BLaER1 (cell line): ENCODE results near the gene BICD1.
A peak's percentile ranks its signal among the peaks of the same experiment; 100 is the strongest.

Experiments
- H3K27ac ChIP-seq: shearing (Covaris generic); formaldehyde crosslinking; 2 replicates; pipeline ENCODE4 v1.8.1; 2022
- H3K27me3 ChIP-seq: shearing (Covaris generic); formaldehyde crosslinking; 2 replicates; pipeline ENCODE4 v1.8.1; 2022
- H3K36me3 ChIP-seq: shearing (Covaris generic); formaldehyde crosslinking; 2 replicates; pipeline ENCODE4 v1.8.1; 2022
- H3K4me1 ChIP-seq: shearing (Covaris generic); formaldehyde crosslinking; 2 replicates; pipeline ENCODE4 v1.8.1; 2022
- H3K4me2 ChIP-seq: shearing (Covaris generic); formaldehyde crosslinking; 2 replicates; pipeline ENCODE4 v1.8.1; 2022
- H3K4me3 ChIP-seq: shearing (Covaris generic); formaldehyde crosslinking; 2 replicates; pipeline ENCODE4 v1.8.1; 2022
- H3K9ac ChIP-seq: shearing (Covaris generic); formaldehyde crosslinking; 2 replicates; pipeline ENCODE4 v1.8.1; 2022
- H3K9me3 ChIP-seq: shearing (Covaris generic); formaldehyde crosslinking; 2 replicates; pipeline ENCODE4 v1.8.1; 2022
- H4K20me1 ChIP-seq: shearing (Covaris generic); formaldehyde crosslinking; 2 replicates; pipeline ENCODE4 v1.8.1; 2022
- Cebpa-rat ChIP-seq: shearing (Covaris generic); IDR thresholded peaks from 2 replicates; pipeline ENCODE4 v1.8.1; 2022

Gene BICD1

DNA sequence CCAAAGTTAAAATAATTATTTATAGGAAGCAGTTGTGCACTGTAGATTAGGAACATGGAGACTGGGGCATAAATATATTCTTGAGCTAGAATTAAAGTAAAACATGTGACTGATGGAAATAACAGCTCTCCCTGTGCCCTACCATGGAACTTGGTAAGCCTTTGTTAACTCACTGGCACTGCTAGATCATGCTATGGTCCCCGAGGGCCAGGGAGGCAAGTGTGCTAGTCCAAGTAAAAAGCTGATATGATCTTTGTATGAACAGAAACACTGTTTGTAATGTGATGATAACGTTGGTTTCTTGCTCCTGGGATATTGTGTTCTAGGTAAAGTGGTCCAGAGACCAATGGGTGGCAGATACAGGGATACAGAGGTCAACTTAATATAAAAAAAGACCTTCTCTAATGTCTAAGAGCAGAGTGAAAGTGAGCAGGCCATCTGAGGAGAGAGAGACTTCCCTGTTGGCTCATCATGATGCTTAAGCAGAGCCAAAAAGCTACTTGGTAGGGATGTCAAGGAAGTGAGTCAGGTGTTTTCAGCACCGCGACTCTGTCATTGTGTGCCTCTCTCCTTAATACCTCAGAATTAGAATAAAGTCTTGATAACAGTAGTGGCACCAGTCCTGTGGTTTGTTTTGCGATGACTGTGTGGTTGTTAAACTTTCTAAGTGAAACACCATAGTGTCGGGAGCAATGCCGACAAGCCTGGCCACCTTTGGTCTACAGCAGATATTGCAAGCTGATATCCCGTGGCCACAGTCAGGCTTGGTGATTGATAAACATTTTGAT lies 27.6 kb downstream of the BICD1 start:
- H3K4me3 ChIP-seq = no peak overlapping the region
- no peaks in the 10 kb centered on the region for H3K9me3 ChIP-seq
- H3K4me2 ChIP-seq = no peak overlapping the region
- no peak overlapping the region for H3K27ac ChIP-seq
- H4K20me1 ChIP-seq = no peaks in the 10 kb centered on the region
- TF ChIP-seq Cebpa-rat = no peak
- no peaks in the 10 kb centered on the region for H3K36me3 ChIP-seq
- H3K27me3 ChIP-seq = no peaks in the 10 kb centered on the region
- peaks cover 17% of the 10 kb centered on the region for H3K4me1 ChIP-seq
- no peak overlapping the region for H3K9ac ChIP-seq

DNA sequence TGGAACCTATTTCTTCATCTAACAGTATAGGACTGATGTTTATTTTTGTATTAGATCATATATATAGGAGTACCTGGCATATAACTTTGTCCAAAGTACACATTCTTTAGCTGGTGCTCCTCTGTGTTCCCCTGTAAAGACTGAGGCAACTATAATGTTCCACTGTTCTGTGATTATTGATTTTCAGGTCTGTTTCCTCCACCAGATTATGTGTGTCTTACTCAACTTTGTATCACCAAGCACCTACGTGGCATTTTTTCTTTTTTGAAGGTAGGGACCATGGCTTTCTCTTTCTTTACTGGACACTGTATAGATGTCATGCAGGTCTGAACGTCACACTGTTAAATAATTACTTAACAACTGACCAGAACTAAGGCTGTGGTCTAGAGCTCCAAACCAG lies 29.3 kb downstream of the BICD1 start:
- Histone ChIP-seq H3K27ac (no peak overlapping the region), H4K20me1 (no peaks in the 10 kb centered on the region), H3K9ac (no peak overlapping the region), H3K4me1 (peaks cover 25% of the 10 kb centered on the region), H3K4me2 (no peak overlapping the region), H3K9me3 (no peaks in the 10 kb centered on the region), H3K36me3 (no peaks in the 10 kb centered on the region), H3K4me3 (no peak overlapping the region), H3K27me3 (no peaks in the 10 kb centered on the region)
- no peak for TF ChIP-seq Cebpa-rat

DNA sequence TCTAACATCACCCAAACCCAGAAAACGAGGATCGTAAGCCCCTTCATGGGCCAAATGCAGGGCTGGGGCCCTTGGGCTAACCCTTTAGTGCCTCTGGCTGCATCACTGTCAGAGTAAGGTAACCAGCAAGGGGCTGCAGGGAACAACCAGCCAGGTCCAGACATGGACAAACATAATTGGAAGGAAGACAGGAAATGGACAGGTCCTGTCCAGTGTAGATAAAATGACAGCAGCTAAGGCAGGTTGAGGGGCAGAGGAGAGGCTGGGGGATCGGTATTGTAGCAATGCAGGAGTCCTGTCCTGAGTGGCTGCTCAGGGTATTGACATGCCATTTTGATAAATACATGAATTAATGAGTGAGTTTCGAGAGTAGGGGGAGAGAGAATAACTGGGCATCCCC lies 29.8 kb downstream of the BICD1 start:
- no peak overlapping the region for H3K4me3 ChIP-seq
- no peaks in the 10 kb centered on the region for H4K20me1 ChIP-seq
- H3K9me3 ChIP-seq = no peaks in the 10 kb centered on the region
- peaks cover 25% of the 10 kb centered on the region for H3K4me1 ChIP-seq
- H3K36me3 ChIP-seq = no peaks in the 10 kb centered on the region
- no peak overlapping the region for H3K4me2 ChIP-seq
- H3K27ac ChIP-seq = no peak overlapping the region
- H3K9ac ChIP-seq = no peak overlapping the region
- H3K27me3 ChIP-seq = no peaks in the 10 kb centered on the region
- no peak for TF ChIP-seq Cebpa-rat

DNA sequence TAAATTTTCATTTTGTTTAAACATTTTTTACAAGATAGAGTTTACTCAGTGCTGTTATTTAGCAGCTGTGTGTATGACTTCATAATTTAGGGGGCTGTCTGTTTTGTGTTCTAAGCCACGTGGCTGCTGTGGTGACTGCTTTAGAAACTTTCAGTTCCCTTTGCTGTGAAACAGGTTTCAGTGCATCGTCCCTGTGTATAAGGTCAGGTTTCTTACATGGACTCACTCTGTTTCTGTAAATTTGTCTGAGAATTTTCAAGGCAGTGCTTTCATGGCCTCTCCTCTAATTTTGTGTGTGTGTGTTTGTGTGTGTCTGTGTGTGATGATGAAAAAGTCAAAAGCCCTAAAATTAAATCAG lies 32.4 kb downstream of the BICD1 start:
- TF ChIP-seq Cebpa-rat = no peak
- Histone ChIP-seq H3K27me3 (no peaks in the 10 kb centered on the region), H3K4me1 (peaks cover 23% of the 10 kb centered on the region), H3K27ac (peak overlapping the region; percentile 77), H3K36me3 (no peaks in the 10 kb centered on the region), H3K9me3 (no peaks in the 10 kb centered on the region), H3K4me3 (peak overlapping the region; percentile 65), H3K4me2 (peak overlapping the region; percentile 78), H3K9ac (peak overlapping the region; percentile 78), H4K20me1 (no peaks in the 10 kb centered on the region)

DNA sequence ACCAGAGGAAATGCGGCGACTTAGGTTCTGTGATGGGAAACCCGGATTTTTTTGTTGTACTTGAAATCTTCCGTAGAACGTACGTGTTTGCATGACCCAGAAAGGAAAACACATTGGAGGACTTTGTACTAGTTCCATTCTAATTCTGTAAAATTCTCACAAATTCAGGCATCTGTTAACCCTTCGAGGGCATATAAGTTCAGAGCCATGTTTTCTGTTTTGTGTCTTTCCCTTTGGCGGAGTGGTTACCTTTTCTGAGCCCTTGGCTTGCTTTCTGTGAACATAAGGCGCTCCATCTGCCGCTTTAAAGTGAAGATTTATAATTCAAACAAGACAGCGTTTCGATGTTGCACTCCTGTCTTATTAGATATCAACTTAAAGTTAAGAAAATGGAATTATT lies 34.2 kb downstream of the BICD1 start:
- peaks cover 17% of the 10 kb centered on the region for H3K4me1 ChIP-seq
- H3K9me3 ChIP-seq = no peaks in the 10 kb centered on the region
- no peaks in the 10 kb centered on the region for H4K20me1 ChIP-seq
- no peak for TF ChIP-seq Cebpa-rat
- no peak overlapping the region for H3K27ac ChIP-seq
- no peaks in the 10 kb centered on the region for H3K36me3 ChIP-seq
- H3K4me2 ChIP-seq = no peak overlapping the region
- H3K9ac ChIP-seq = no peak overlapping the region
- no peak overlapping the region for H3K4me3 ChIP-seq
- no peaks in the 10 kb centered on the region for H3K27me3 ChIP-seq

DNA sequence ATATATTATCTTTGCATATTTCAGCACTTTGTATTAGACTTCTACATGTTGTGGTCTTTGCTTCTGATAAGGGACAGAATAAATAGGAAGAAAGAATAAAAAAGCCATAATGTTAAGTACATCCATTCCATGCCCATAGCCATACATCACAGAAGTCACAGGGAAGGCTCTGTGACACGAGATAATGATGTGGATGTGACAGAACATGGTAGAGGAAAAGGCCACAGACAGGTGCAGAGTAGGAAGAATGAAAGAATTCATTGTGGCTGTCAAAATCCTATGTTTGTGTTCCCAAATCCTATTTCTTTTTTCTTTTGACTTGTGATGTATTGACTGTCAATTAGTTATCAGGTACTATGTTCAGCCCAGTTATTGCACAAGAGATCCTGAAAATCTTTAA lies 38.4 kb downstream of the BICD1 start:
- Histone ChIP-seq H3K27ac (no peak overlapping the region), H4K20me1 (no peaks in the 10 kb centered on the region), H3K9me3 (no peaks in the 10 kb centered on the region; the same call in 1 of the 2 replicates), H3K36me3 (0 out of 2 replicates have a peak, but pooled peaks cover 6% of the 10 kb centered on the region), H3K4me2 (no peak overlapping the region), H3K4me3 (no peak overlapping the region), H3K4me1 (peaks cover 5% of the 10 kb centered on the region), H3K9ac (no peak overlapping the region), H3K27me3 (no peaks in the 10 kb centered on the region)
- no peak for TF ChIP-seq Cebpa-rat

DNA sequence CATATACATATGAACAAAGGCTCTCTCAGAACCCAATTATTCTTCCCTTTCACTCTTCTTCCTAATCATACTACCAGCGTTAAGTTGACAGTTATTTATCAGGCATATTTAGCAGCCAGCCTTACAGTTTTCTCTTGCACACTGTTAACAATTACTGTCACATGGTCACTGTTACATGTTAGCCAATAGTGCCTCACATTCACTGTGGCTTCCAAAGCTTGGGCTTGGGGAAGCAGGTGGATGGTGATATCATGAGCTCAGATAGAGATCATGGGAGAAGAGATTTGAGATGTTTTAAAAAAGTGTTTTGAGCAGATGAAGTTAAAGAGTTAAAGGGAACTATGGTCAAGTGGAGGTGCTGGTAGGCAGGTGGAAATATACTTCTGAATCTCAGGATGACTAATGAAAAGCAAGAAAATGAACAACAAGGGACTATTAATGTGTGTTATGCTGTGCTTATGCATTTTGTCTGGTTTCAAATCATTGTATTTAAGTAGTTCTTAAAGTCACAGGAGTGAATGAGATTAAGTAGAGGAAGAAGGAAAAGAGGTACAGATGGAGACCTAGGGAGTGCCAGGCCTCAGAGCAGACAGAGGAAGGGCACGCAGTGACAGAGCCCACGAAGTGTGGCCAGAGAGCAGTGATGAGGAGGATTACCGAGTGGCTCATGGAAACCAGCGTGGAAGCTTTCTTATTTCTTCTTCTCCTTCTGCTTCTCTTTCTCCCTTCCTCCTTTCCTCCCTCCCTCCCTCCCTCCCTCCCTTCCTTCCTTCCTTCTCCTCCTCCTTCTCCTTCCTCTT lies 39.6 kb downstream of the BICD1 start:
- no peak overlapping the region for H3K4me2 ChIP-seq
- no peak overlapping the region for H3K27ac ChIP-seq
- no peaks in the 10 kb centered on the region for H3K27me3 ChIP-seq
- H4K20me1 ChIP-seq = no peaks in the 10 kb centered on the region
- H3K9me3 ChIP-seq = no peaks in the 10 kb centered on the region; the same call in 1 of the 2 replicates
- no peak overlapping the region for H3K4me3 ChIP-seq
- no peak for TF ChIP-seq Cebpa-rat
- 0 out of 2 replicates have a peak, but pooled peaks cover 11% of the 10 kb centered on the region for H3K36me3 ChIP-seq
- H3K4me1 ChIP-seq = no peaks in the 10 kb centered on the region
- H3K9ac ChIP-seq = no peak overlapping the region

DNA sequence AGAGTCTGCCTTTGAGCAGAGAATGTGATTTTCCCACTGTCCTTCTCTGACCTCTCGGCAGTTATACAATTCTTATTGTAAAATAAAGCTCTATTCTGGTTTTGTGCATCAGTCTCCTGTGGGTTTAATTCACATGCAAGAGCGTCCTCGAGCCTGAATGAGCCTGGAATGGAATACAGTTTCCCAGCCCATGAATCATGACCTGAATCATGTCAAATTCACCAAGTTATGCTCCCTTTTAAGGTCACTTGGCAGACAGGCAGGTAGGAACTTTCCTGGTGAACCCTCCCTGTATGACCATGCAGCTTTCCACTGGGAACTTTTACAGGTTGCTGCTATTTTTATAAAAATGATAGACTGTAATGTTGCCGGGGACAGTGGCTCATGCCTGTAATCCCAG lies 41.7 kb downstream of the BICD1 start:
- no peak for TF ChIP-seq Cebpa-rat
- no peaks in the 10 kb centered on the region for H3K4me1 ChIP-seq
- no peak overlapping the region for H3K27ac ChIP-seq
- no peak overlapping the region for H3K4me3 ChIP-seq
- 0 out of 2 replicates have a peak, but pooled peaks cover 11% of the 10 kb centered on the region for H3K36me3 ChIP-seq
- H3K9ac ChIP-seq = no peak overlapping the region
- H3K4me2 ChIP-seq = no peak overlapping the region
- no peaks in the 10 kb centered on the region for H4K20me1 ChIP-seq
- H3K27me3 ChIP-seq = no peaks in the 10 kb centered on the region
- H3K9me3 ChIP-seq = no peaks in the 10 kb centered on the region; the same call in 1 of the 2 replicates

DNA sequence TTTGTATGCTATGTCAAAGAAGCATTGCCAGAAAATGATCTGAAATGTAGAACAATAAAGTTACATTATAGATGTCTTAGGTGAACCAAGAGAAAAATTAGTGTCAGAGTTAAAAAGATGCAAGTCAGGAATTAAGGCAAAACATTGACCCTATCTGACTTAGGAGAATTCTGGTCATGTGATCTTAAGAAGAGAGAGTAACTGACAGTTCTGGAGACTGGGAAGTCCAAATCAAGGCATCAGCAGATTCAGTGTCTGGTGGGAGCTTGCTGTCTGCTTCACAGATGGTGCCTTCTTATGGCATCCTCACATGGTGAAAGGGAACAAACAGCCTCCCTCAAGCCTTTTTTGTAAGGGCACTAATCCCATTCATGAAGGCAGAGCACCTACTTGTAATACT lies 42.8 kb downstream of the BICD1 start:
- Histone ChIP-seq H3K27me3 (no peaks in the 10 kb centered on the region), H3K4me2 (no peak overlapping the region), H3K9me3 (no peaks in the 10 kb centered on the region; the same call in 1 of the 2 replicates), H3K9ac (no peak overlapping the region), H4K20me1 (no peaks in the 10 kb centered on the region), H3K4me1 (no peaks in the 10 kb centered on the region), H3K27ac (no peak overlapping the region), H3K36me3 (0 out of 2 replicates have a peak, but pooled peaks cover 11% of the 10 kb centered on the region), H3K4me3 (no peak overlapping the region)
- no peak for TF ChIP-seq Cebpa-rat

DNA sequence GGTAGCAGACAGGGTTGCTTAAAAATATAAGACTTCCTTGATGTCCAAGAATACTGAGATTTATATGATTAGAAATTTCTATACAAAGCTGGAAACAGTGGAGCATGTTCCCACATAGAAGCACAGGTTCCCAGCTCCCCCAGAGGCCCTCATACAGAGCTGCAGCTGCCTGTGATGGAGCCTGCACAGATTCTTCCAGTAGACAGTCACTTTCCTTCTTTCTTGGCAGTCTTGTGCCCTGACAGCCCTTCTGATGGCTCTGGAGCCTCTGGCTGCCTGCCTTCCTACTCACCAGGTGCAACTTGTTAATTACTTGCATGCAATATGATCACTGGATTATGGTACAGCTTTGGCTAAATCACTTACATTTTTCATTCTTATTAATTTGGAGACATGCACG lies 44.4 kb downstream of the BICD1 start:
- Histone ChIP-seq H3K4me2 (no peak overlapping the region), H3K9ac (no peak overlapping the region), H3K4me1 (no peaks in the 10 kb centered on the region), H3K27me3 (no peaks in the 10 kb centered on the region), H4K20me1 (0 out of 2 replicates have a peak, but pooled peaks cover 5% of the 10 kb centered on the region), H3K4me3 (no peak overlapping the region), H3K27ac (no peak overlapping the region), H3K9me3 (no peaks in the 10 kb centered on the region; the same call in 1 of the 2 replicates), H3K36me3 (0 out of 2 replicates have a peak, but pooled peaks cover 11% of the 10 kb centered on the region)
- no peak for TF ChIP-seq Cebpa-rat
